Stimulated activated naive CD8-positive, alpha-beta T cell treated with anti-CD3 and anti-CD28 coated beads, Interleukin-15, amount 100 ng/mL, for 72 hours (primary cell): Measurements from ENCODE around the gene OR2T6.
"Not testable (repeated sequence)": the region's sequence is repeated elsewhere in the genome, so short reads cannot be mapped to it uniquely, and the experiment has no call there.

Experiments
- ATAC-seq: fragments of 150-1000 bp; cut with Tn5 transposase; 2 replicates; pipeline ENCODE4 v1.10.0; 2021; ENCODE audit warnings: mild to moderate bottlenecking, moderate library complexity
- DNase-seq, 2 donors: peaks; one replicate each; pipeline ENCODE4 v3.0.0; 2021 to 2022
- H3K27ac Mint-ChIP-seq, 2 donors: one replicate each; pipeline ENCODE4 v1.8.0; 2022; ENCODE audit warnings: mild to moderate bottlenecking in 2 of 2, mixed read lengths in 2 of 2, moderate library complexity in 2 of 2
- H3K27me3 Mint-ChIP-seq: one replicate; pipeline ENCODE4 v1.8.0; 2022; ENCODE audit warnings: mixed read lengths
- H3K4me1 Mint-ChIP-seq: one replicate; pipeline ENCODE4 v1.8.0; 2022; ENCODE audit warnings: mild to moderate bottlenecking, mixed read lengths
- H3K4me3 Mint-ChIP-seq, 2 donors: one replicate each; pipeline ENCODE4 v1.8.0; 2022; ENCODE audit warnings: mild to moderate bottlenecking in 2 of 2, mixed read lengths in 2 of 2, moderate library complexity in 1 of 2
- H3K9me3 Mint-ChIP-seq, 2 donors: one replicate each; pipeline ENCODE4 v1.8.0; 2022; ENCODE audit warnings: mixed read lengths in 2 of 2

OR2T6 gene

GRCh38 chr1:248416226-248416625, 40.7 kb downstream of the OR2T6 start:
- peaks cover 27% of the 10 kb centered on the region for H3K4me1 Mint-ChIP-seq
- H3K27me3 Mint-ChIP-seq = no peaks in the 10 kb centered on the region
- H3K27ac Mint-ChIP-seq = no peak overlapping the region
- no peak overlapping the region for H3K4me3 Mint-ChIP-seq
- DNase-seq (no peak), ATAC-seq (no peak)
- peaks cover under 1 to 15% of the 10 kb centered on the region in 2 donors for H3K9me3 Mint-ChIP-seq

- Mint-ChIP-seq H3K27me3 (no peaks in the 10 kb centered on the region), H3K4me3 (no peak overlapping the region), H3K9me3 (peaks cover 5 to 19% of the 10 kb centered on the region in 2 donors), H3K27ac (no peak overlapping the region), H3K4me1 (peaks cover 27% of the 10 kb centered on the region)
- DNase-seq (no peak), ATAC-seq (no peak)
Measured at GRCh38 chr1:248417854-248418253, 42.3 kb downstream of the OR2T6 start.

DNA sequence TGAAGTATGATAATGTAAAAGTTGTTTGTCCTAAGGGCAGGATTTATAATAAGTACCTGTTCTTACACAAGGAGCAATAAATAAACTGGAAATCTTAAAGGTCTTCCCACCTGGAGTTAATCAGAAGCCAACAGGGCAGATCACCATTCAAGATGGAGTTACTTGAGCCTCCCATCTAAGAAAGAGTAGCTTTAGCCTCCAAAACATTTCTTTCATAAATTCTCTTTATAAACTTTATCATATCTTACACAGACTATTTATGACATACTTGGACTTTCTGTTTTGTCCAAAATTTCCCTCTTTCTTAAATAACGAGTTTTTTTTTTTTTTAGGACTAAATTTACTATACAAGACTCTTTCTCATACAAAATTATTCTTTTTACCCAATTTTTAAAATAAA, 45.8 kb downstream of the OR2T6 start:
- Mint-ChIP-seq H3K27me3 (no peaks in the 10 kb centered on the region), H3K4me1 (peaks cover 21% of the 10 kb centered on the region), H3K27ac (no peak overlapping the region), H3K4me3 (no peak overlapping the region), H3K9me3 (peaks cover 18 to 33% of the 10 kb centered on the region in 2 donors)
- no peak for DNase-seq
- ATAC-seq = no peak

- DNase-seq = not testable (repeated sequence)
Measured at GRCh38 chr1:248427526-248428191, 52.1 kb downstream of the OR2T6 start.

DNA sequence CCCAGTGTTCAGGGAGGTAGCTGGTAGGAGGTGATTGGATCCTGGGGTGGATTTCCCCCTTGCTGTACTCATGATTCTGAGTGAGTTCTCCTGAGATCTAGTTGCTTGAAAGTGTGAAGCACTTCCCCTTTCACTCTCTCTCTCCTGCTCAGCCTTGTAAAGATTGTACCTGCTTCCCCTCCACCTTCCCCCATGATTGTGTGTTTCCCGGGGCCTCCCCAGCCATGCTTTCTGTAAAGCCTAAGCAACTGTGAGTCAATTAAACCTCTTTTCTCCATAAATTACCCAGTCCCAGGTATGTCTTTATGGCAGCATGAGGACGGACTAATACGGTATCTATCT, 52.6 kb downstream of the OR2T6 start:
- not testable (repeated sequence) for ATAC-seq, H3K4me1 Mint-ChIP-seq, H3K4me3 Mint-ChIP-seq, H3K27ac Mint-ChIP-seq, H3K27me3 Mint-ChIP-seq, DNase-seq
- H3K9me3 Mint-ChIP-seq = peaks cover 10 to 11% of the 10 kb centered on the region in 2 donors

More at GRCh38 chr1:248427526-248428191, 52.1 kb downstream of the OR2T6 start:
- not testable (repeated sequence) for H3K27me3 Mint-ChIP-seq, H3K27ac Mint-ChIP-seq, ATAC-seq, H3K4me3 Mint-ChIP-seq, H3K4me1 Mint-ChIP-seq
- peaks cover 15 to 16% of the 10 kb centered on the region in 2 donors for H3K9me3 Mint-ChIP-seq

GRCh38 chr1:248431683-248432082, 56.1 kb downstream of the OR2T6 start:
- ATAC-seq, H3K9me3 Mint-ChIP-seq, DNase-seq, H3K27ac Mint-ChIP-seq, H3K27me3 Mint-ChIP-seq, H3K4me1 Mint-ChIP-seq, H3K4me3 Mint-ChIP-seq: not testable (repeated sequence)

DNA sequence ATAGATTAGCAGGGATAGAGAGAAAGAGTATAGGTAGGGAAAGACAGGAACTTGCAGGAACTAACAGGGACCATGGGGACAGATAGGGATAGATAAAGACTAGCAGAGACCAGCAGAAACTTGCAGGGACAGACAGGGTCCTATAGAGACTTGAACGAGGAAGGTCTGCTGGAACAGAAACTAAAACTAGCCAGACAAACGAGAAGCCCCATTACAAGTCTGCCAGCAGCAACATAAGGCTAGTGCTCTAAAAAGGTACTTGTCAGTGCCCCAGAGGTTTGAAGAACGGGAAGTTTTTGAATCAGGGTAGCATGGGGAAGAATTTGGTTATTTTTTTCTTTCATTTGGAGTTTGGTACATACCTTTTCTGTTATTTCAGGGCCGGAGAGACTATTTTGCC, 56.7 kb downstream of the OR2T6 start:
- not testable (repeated sequence) for H3K9me3 Mint-ChIP-seq, H3K27me3 Mint-ChIP-seq, DNase-seq, ATAC-seq, H3K4me1 Mint-ChIP-seq, H3K27ac Mint-ChIP-seq, H3K4me3 Mint-ChIP-seq

DNA sequence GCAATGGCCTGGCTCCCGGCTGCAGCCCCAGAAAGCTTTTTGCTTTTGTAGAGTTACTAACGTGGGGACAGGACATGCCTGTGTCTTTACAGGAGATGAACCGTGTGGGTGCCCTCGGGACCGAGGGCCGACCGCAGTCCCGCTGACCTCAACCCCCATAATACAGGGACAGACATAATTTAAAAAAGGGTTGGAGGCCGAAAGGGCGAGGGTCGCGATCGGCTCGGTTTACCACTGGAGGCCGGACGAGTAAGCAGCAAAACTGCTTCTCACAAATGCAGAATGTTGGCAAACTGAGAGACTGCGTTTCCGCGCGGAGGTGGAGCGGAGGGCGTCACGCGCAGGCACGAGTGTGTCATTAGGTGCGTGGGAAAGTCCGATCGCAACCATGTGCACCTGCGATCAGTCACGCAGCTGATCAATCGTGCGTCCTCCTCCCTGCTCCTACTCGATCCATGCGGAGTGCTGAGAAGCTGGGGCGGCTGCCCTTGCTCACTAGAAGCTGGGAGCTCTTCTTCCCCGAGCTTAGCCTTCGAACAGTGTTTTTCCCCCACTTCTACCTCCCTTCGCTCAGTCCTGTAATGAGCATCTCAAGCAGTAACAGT, 58.4 kb downstream of the OR2T6 start:
- H3K27me3 Mint-ChIP-seq, ATAC-seq, H3K27ac Mint-ChIP-seq, DNase-seq, H3K9me3 Mint-ChIP-seq, H3K4me1 Mint-ChIP-seq, H3K4me3 Mint-ChIP-seq: not testable (repeated sequence)

GRCh38 chr1:248434913-248435312, 59.4 kb downstream of the OR2T6 start:
- DNase-seq, H3K4me1 Mint-ChIP-seq, H3K27ac Mint-ChIP-seq, ATAC-seq, H3K4me3 Mint-ChIP-seq, H3K9me3 Mint-ChIP-seq, H3K27me3 Mint-ChIP-seq: not testable (repeated sequence)

DNA sequence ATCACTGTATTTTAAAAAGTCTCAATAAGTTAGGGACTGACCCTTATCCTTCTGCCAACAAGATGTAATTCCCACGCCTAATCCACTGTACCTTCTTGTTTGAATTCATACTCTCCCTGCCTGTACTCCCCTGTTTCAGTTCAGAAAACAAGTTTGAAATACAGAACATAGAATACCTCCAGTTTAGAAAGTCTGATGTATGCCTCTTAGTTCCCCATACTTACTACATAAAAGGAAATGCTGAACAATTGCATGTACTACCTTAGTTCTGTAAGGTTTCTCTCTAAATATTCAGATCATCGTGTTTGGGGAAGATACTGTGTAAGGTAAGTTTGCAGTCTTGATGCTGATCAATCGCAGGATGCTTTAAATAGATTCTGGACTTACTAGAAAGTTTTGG, 60.8 kb downstream of the OR2T6 start:
- H3K9me3 Mint-ChIP-seq, H3K4me3 Mint-ChIP-seq, H3K27me3 Mint-ChIP-seq, ATAC-seq, DNase-seq, H3K4me1 Mint-ChIP-seq, H3K27ac Mint-ChIP-seq: not testable (repeated sequence)

GRCh38 chr1:248438668-248439067, 63.1 kb downstream of the OR2T6 start:
- not testable (repeated sequence) for H3K27ac Mint-ChIP-seq, DNase-seq, H3K9me3 Mint-ChIP-seq, ATAC-seq, H3K27me3 Mint-ChIP-seq, H3K4me3 Mint-ChIP-seq, H3K4me1 Mint-ChIP-seq

DNA sequence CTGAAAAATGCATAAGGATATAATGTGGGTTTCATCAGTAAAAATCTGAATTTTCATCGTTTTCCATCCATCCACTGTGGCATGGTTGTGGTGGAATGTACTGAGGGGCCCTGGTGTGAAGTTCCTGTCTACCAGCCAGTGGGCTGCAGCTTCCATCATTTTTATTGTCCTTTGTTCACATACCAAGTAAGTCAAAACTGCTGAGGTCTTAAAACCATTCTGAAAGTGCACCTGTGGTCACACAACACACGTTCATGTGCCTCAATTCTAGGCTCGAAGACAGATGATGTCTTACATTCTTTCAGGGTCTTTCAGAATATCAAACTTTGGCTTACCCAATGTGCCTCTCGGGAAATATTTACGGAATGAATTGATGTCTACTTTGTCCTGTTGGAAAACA, 63.7 kb downstream of the OR2T6 start:
- H3K4me1 Mint-ChIP-seq, H3K4me3 Mint-ChIP-seq, ATAC-seq, H3K27me3 Mint-ChIP-seq, DNase-seq, H3K9me3 Mint-ChIP-seq, H3K27ac Mint-ChIP-seq: not testable (repeated sequence)
